ENCODE results near the gene RXFP1.

The RXFP1 gene

GRCh38 chr4:158521484-158522088 is at the start of gene RXFP1:
Gene RXFP1, plus strand, starts transcription at chr4:158521882. Its CDS starts 95 bp downstream, at chr4:158521977.
- TF ChIP-seq, protein P1, sequence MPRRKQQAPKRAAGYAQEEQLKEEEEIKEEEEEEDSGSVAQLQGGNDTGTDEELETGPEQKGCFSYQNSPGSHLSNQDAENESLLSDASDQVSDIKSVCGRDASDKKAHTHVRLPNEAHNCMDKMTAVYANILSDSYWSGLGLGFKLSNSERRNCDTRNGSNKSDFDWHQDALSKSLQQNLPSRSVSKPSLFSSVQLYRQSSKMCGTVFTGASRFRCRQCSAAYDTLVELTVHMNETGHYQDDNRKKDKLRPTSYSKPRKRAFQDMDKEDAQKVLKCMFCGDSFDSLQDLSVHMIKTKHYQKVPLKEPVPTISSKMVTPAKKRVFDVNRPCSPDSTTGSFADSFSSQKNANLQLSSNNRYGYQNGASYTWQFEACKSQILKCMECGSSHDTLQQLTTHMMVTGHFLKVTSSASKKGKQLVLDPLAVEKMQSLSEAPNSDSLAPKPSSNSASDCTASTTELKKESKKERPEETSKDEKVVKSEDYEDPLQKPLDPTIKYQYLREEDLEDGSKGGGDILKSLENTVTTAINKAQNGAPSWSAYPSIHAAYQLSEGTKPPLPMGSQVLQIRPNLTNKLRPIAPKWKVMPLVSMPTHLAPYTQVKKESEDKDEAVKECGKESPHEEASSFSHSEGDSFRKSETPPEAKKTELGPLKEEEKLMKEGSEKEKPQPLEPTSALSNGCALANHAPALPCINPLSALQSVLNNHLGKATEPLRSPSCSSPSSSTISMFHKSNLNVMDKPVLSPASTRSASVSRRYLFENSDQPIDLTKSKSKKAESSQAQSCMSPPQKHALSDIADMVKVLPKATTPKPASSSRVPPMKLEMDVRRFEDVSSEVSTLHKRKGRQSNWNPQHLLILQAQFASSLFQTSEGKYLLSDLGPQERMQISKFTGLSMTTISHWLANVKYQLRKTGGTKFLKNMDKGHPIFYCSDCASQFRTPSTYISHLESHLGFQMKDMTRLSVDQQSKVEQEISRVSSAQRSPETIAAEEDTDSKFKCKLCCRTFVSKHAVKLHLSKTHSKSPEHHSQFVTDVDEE (CRISPR knock-in tag; IDR thresholded peaks at IDR 0.05), result no peak
- TF ChIP-seq ZFP30 (CRISPR knock-in tag; IDR thresholded peaks at IDR 0.05) (no peak), ZFP3 (CRISPR knock-in tag; IDR thresholded peaks at IDR 0.05) (no peak), CREB5 (CRISPR knock-in tag; IDR thresholded peaks at IDR 0.05; ENCODE audit: low read depth) (no peak), PPARA (CRISPR knock-in tag; IDR thresholded peaks at IDR 0.05; ENCODE audit: borderline replicate concordance) (no peak), SNAI2 (CRISPR knock-in tag; IDR thresholded peaks at IDR 0.05) (no peak), TCF4 (CRISPR knock-in tag; IDR thresholded peaks at IDR 0.05; ENCODE audit: borderline replicate concordance) (no peak), ZNF70 (CRISPR knock-in tag; IDR thresholded peaks at IDR 0.05) (no peak), TOX (CRISPR knock-in tag; IDR thresholded peaks at IDR 0.05; ENCODE audit: borderline replicate concordance) (no peak), RARB (CRISPR knock-in tag; IDR thresholded peaks at IDR 0.05) (no peak), ESRRG (CRISPR knock-in tag; IDR thresholded peaks at IDR 0.05) (no peak), CSDC2 (CRISPR knock-in tag; IDR thresholded peaks at IDR 0.05) (no peak)
- TF ChIP-seq, protein P2, sequence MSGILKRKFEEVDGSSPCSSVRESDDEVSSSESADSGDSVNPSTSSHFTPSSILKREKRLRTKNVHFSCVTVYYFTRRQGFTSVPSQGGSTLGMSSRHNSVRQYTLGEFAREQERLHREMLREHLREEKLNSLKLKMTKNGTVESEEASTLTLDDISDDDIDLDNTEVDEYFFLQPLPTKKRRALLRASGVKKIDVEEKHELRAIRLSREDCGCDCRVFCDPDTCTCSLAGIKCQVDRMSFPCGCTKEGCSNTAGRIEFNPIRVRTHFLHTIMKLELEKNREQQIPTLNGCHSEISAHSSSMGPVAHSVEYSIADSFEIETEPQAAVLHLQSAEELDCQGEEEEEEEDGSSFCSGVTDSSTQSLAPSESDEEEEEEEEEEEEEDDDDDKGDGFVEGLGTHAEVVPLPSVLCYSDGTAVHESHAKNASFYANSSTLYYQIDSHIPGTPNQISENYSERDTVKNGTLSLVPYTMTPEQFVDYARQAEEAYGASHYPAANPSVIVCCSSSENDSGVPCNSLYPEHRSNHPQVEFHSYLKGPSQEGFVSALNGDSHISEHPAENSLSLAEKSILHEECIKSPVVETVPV (CRISPR knock-in tag; IDR thresholded peaks at IDR 0.05), result no peak
- TF ChIP-seq, protein P3, sequence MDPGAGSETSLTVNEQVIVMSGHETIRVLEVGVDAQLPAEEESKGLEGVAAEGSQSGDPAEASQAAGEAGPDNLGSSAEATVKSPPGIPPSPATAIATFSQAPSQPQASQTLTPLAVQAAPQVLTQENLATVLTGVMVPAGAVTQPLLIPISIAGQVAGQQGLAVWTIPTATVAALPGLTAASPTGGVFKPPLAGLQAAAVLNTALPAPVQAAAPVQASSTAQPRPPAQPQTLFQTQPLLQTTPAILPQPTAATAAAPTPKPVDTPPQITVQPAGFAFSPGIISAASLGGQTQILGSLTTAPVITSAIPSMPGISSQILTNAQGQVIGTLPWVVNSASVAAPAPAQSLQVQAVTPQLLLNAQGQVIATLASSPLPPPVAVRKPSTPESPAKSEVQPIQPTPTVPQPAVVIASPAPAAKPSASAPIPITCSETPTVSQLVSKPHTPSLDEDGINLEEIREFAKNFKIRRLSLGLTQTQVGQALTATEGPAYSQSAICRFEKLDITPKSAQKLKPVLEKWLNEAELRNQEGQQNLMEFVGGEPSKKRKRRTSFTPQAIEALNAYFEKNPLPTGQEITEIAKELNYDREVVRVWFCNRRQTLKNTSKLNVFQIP (CRISPR knock-in tag; IDR thresholded peaks at IDR 0.05; ENCODE audit: borderline replicate concordance, low read depth), result no peak
- no peak for ATAC-seq

DNA sequence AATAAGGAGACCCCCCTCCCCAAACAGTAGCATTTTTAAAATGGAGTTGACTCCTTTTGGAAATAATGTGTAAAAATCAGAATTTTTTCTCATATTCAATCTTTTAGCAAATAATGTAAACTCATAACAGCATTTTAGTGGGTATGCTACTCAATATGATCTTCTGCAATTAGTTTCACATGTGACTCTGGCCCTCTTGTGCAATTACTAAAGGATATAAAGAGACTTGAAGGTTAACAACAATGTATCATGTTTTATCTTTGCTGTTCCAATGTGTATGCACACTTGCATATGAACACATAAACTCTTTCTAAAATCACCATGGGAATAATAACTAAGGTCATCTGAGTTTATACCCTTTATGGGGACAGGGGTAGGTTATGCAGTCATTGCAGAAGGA is 39.9 kb upstream of the RXFP1 start:
- TF ChIP-seq ARNTL (CRISPR knock-in tag; IDR thresholded peaks at IDR 0.05; ENCODE audit: borderline replicate concordance, low read depth) (no peak), ZC3H10 (CRISPR knock-in tag; IDR thresholded peaks at IDR 0.05) (no peak), CSDC2 (CRISPR knock-in tag; IDR thresholded peaks at IDR 0.05) (no peak), GLIS3 (CRISPR knock-in tag; IDR thresholded peaks at IDR 0.05) (no peak), OSR1 (CRISPR knock-in tag; IDR thresholded peaks at IDR 0.05) (no peak), PPARA (CRISPR knock-in tag; IDR thresholded peaks at IDR 0.05; ENCODE audit: borderline replicate concordance) (no peak), TOX (CRISPR knock-in tag; IDR thresholded peaks at IDR 0.05; ENCODE audit: borderline replicate concordance) (no peak), ZNF8 (CRISPR knock-in tag; IDR thresholded peaks at IDR 0.05) (no peak)
- TF ChIP-seq, protein P3 (CRISPR knock-in tag; IDR thresholded peaks at IDR 0.05; ENCODE audit: borderline replicate concordance, low read depth), result no peak
- TF ChIP-seq, protein P1 (CRISPR knock-in tag; IDR thresholded peaks at IDR 0.05), result no peak
- no peak for ATAC-seq

Measured in SK-N-SH treated with all-trans-retinoic acid at 6 μM for 48 hours (cell line).